Prostate gland (tissue), 2 donors: ENCODE data around the gene TSPOAP1. TPM values are rescaled to one million over a fixed set of nuclear protein-coding genes. Genes with fewer than 3 reads are reported as not detected.

Experiments used
- DNase-seq: peaks from one replicate; pipeline ENCODE4 v3.0.0-alpha.2; 2019; ENCODE audit warnings: low spot score
- H3K27ac ChIP-seq, 2 donors: fragments of 200-600 bp; sonication (generic); 2 replicates each; pipeline ENCODE4 v1.5.1; 2017 to 2019
- H3K27me3 ChIP-seq: fragments of 200-600 bp; sonication (generic); replicated peaks from 2 replicates; pipeline ENCODE4 v1.5.1; 2019; ENCODE audit not compliant: insufficient read depth
- H3K36me3 ChIP-seq, 2 donors: fragments of 200-600 bp; sonication (generic); 1 replicate in 1 of 2; 2 replicates in 1 of 2; pipeline versions ENCODE4 v1.5.1 to v1.8.1; 2017 to 2019
- H3K4me1 ChIP-seq: fragments of 200-600 bp; sonication (generic); replicated peaks from 2 replicates; pipeline ENCODE4 v1.5.1; 2019
- H3K4me3 ChIP-seq, 2 donors: fragments of 200-600 bp; sonication (generic); 2 replicates each; pipeline ENCODE4 v1.5.1; 2017 to 2019
- H3K9me3 ChIP-seq: fragments of 200-600 bp; sonication (generic); 2 replicates; pipeline ENCODE4 v1.5.1; 2017
- CTCF ChIP-seq, 4 experiments: fragments of 200-600 bp in 2 of 4; fragments of 450-650 bp in 2 of 4; sonication (generic) in 2 of 4; IDR thresholded peaks; 1 replicate in 3 of 4; 2 replicates in 1 of 4; pipeline ENCODE4 v1.5.1; 2016 to 2019; ENCODE audit warnings: antibody characterized with exemption in 4 of 4, mild to moderate bottlenecking in 2 of 4, moderate library complexity in 2 of 4
- POLR2A ChIP-seq: fragments of 450-650 bp; IDR thresholded peaks from one replicate; pipeline ENCODE4 v1.6.1; 2016; ENCODE audit warnings: antibody characterized with exemption, mild to moderate bottlenecking
- POLR2AphosphoS5 ChIP-seq: sonication (generic); formaldehyde crosslinking; IDR thresholded peaks from one replicate; pipeline ENCODE4 v1.6.1; 2017; ENCODE audit warnings: antibody characterized with exemption
- WGBS: methylation state at CpG from one replicate; pipeline ENCODE4 v1.1.5; 2018; 5-methylcytosine and 5-hydroxymethylcytosine counted together
- intact Hi-C: fragments of 100-400 bp; cut with DNase I; formaldehyde crosslinking; loops from one replicate; pipeline ENCODE4 v1.14.2; 2022
- total RNA-seq, 2 donors: library from RNA; depleted of rRNA; stranded (reverse); fragments of >200 nt; gene quantifications; one replicate each; pipeline ENCODE4 v1.1.0, GENCODE V29; 2016

Gene TSPOAP1
- total RNA-seq, 2 donors from 2014 or later = 22.7 to 26.5 TPM

GRCh38 chr17:58305626-58306025 is 23.0 kb downstream of the TSPOAP1 start:
- WGBS = 80% methylated on average over 8 of the region's 8 CpGs
- TF ChIP-seq POLR2A (no peak), POLR2AphosphoS5 (no peak), CTCF (IDR thresholded peaks at IDR 0.05) (no peak)
- Histone ChIP-seq H3K36me3 (no peaks in the 10 kb centered on the region), H3K4me1 (no peaks in the 10 kb centered on the region), H3K27me3 (no peaks in the 10 kb centered on the region), H3K9me3 (no peaks in the 10 kb centered on the region), H3K4me3 (no peak overlapping the region), H3K27ac (no peak overlapping the region)
- intact Hi-C loops = no loop called here
- no peak for DNase-seq

GRCh38 chr17:58304750-58305486 is 23.7 kb downstream of the TSPOAP1 start:
- intact Hi-C loops = no loop called here
- no peak for TF ChIP-seq POLR2A
- no peak for TF ChIP-seq CTCF (IDR thresholded peaks at IDR 0.05)
- TF ChIP-seq POLR2AphosphoS5 = no peak
- Histone ChIP-seq H3K4me3 (no peak overlapping the region), H3K9me3 (no peaks in the 10 kb centered on the region), H3K4me1 (no peaks in the 10 kb centered on the region), H3K36me3 (no peaks in the 10 kb centered on the region), H3K27ac (no peak overlapping the region), H3K27me3 (no peaks in the 10 kb centered on the region)
- no peak for DNase-seq
- WGBS = 95% methylated on average over 13 of the region's 14 CpGs

GRCh38 chr17:58303971-58304749 is 24.4 kb downstream of the TSPOAP1 start:
- no peaks in the 10 kb centered on the region for H3K9me3 ChIP-seq
- intact Hi-C loops = no loop called here
- H3K36me3 ChIP-seq = no peaks in the 10 kb centered on the region
- H3K4me3 ChIP-seq = no peak overlapping the region
- H3K27me3 ChIP-seq = no peaks in the 10 kb centered on the region
- WGBS = 57% methylated on average over 10 of the region's 10 CpGs
- H3K4me1 ChIP-seq = no peaks in the 10 kb centered on the region
- no peak overlapping the region for H3K27ac ChIP-seq
- DNase-seq = no peak
- TF ChIP-seq CTCF (IDR thresholded peaks at IDR 0.05) (peak; percentile 32 to 76 (median 60)), POLR2A (no peak), POLR2AphosphoS5 (no peak)

- Histone ChIP-seq H3K4me3 (no peak overlapping the region), H3K36me3 (no peaks in the 10 kb centered on the region), H3K9me3 (no peaks in the 10 kb centered on the region), H3K27ac (no peak overlapping the region), H3K4me1 (no peaks in the 10 kb centered on the region), H3K27me3 (no peaks in the 10 kb centered on the region)
- no peak for TF ChIP-seq POLR2A
- no peak for TF ChIP-seq POLR2AphosphoS5
- TF ChIP-seq CTCF (IDR thresholded peaks at IDR 0.05) = no peak
- intact Hi-C loops = no loop called here
- 88% methylated on average over 9 of the region's 9 CpGs for WGBS
- DNase-seq = no peak
These were observed 25.5 kb downstream of the TSPOAP1 start for GRCh38 chr17:58302919-58303585.
